Ishikawa (cell line): ENCODE results near the gene ATP2B2.

Source experiments
- CEBPB ChIP-seq: IDR thresholded peaks from 2 replicates; pipeline ENCODE4 v1.6.1; 2012
- CREB1 ChIP-seq: IDR thresholded peaks from 2 replicates; pipeline ENCODE4 v1.6.1; 2012; ENCODE audit warnings: low read depth
- EGR1 ChIP-seq: IDR thresholded peaks from 2 replicates; pipeline ENCODE4 v1.6.1; 2012
- EP300 ChIP-seq: IDR thresholded peaks from 2 replicates; pipeline ENCODE4 v1.6.1; 2012; ENCODE audit warnings: borderline replicate concordance
- FOXM1 ChIP-seq: IDR thresholded peaks from 2 replicates; pipeline ENCODE4 v1.6.1; 2012; ENCODE audit warnings: low read depth, borderline replicate concordance
- MAX ChIP-seq: IDR thresholded peaks from 2 replicates; pipeline ENCODE4 v1.6.1; 2012
- NFIC ChIP-seq: IDR thresholded peaks from 2 replicates; pipeline ENCODE4 v1.6.1; 2012
- RAD21 ChIP-seq: IDR thresholded peaks from 2 replicates; pipeline ENCODE4 v1.6.1; 2012; ENCODE audit warnings: low read depth
- REST ChIP-seq: IDR thresholded peaks from 2 replicates; pipeline ENCODE4 v1.6.1; 2012; ENCODE audit warnings: low read depth, mild to moderate bottlenecking
- TAF1 ChIP-seq: IDR thresholded peaks from 2 replicates; pipeline ENCODE4 v1.6.1; 2012; ENCODE audit warnings: low read depth, mild to moderate bottlenecking
- TCF12 ChIP-seq: IDR thresholded peaks from 2 replicates; pipeline ENCODE4 v1.6.1; 2012; ENCODE audit warnings: low read depth
- TEAD4 ChIP-seq: IDR thresholded peaks from 2 replicates; pipeline ENCODE4 v1.6.1; 2012
- USF1 ChIP-seq: IDR thresholded peaks from 2 replicates; pipeline ENCODE4 v1.6.1; 2012
- YY1 ChIP-seq: IDR thresholded peaks from 2 replicates; pipeline ENCODE4 v1.6.1; 2012; ENCODE audit warnings: low read depth
- ZBTB7A ChIP-seq: IDR thresholded peaks from 2 replicates; pipeline ENCODE4 v1.6.1; 2012; ENCODE audit warnings: low read depth

ATP2B2 gene

GRCh38 chr3:10315771-10316344 is 189.5 kb downstream of the ATP2B2 start:
- TF ChIP-seq EGR1 (no peak), RAD21 (no peak), ZBTB7A (no peak), TAF1 (no peak), TEAD4 (no peak), FOXM1 (no peak), REST (no peak), NFIC (no peak)

- no peak for TF ChIP-seq YY1
- no peak for TF ChIP-seq RAD21
- TF ChIP-seq NFIC, result no peak
- no peak for TF ChIP-seq TAF1
- no peak for TF ChIP-seq ZBTB7A
- no peak for TF ChIP-seq EGR1
- TF ChIP-seq EP300, result no peak
- no peak for TF ChIP-seq REST
- TF ChIP-seq USF1, result no peak
- TF ChIP-seq MAX, result no peak
- TF ChIP-seq FOXM1, result no peak
Measured at GRCh38 chr3:10315101-10315500, 190.3 kb downstream of the ATP2B2 start.

- TF ChIP-seq EP300 (no peak), RAD21 (no peak), CREB1 (no peak), TAF1 (no peak)
Measured at GRCh38 chr3:10312861-10313260, 192.5 kb downstream of the ATP2B2 start.

GRCh38 chr3:10312391-10312790 is 193.0 kb downstream of the ATP2B2 start:
- no peak for TF ChIP-seq NFIC

GRCh38 chr3:10311710-10312109 is 193.7 kb downstream of the ATP2B2 start:
- TF ChIP-seq FOXM1 (no peak), CREB1 (no peak), USF1 (no peak), RAD21 (no peak), EGR1 (no peak), EP300 (no peak)

GRCh38 chr3:10310578-10310977 is 194.8 kb downstream of the ATP2B2 start:
- TF ChIP-seq TCF12, result no peak
- TF ChIP-seq YY1, result no peak

- TF ChIP-seq NFIC (no peak), ZBTB7A (no peak), EP300 (no peak), TCF12 (no peak), USF1 (no peak), RAD21 (no peak), MAX (no peak), TAF1 (no peak), FOXM1 (no peak), YY1 (no peak), TEAD4 (no peak), CREB1 (no peak), CEBPB (no peak), EGR1 (no peak), REST (no peak)
Measured at GRCh38 chr3:10309736-10310135, 195.7 kb downstream of the ATP2B2 start.
